ENCODE measurements around the gene CEMIP.

The CEMIP gene

DNA sequence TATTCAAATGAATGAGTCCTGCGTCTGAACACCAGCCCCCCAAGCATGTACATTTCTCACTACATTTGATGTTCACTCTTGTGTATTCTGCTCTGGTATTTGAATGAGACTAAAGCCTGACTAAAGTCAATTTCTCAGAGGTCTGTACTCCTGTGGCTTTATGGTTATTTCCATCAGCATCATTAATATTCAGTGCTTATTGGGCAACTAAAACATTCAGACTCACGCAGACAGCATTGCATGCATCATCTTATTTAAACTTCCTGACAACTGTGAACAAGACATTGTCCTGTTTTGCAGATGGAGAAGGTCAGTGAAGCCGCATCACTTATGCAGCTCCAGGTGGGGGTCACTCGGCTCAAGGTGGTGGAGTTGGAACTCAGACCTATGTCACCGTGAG, 11.1 kb downstream of the CEMIP start:
- DNase-seq (ENCODE audit: low read depth): no peak
- TF ChIP-seq, protein P1, sequence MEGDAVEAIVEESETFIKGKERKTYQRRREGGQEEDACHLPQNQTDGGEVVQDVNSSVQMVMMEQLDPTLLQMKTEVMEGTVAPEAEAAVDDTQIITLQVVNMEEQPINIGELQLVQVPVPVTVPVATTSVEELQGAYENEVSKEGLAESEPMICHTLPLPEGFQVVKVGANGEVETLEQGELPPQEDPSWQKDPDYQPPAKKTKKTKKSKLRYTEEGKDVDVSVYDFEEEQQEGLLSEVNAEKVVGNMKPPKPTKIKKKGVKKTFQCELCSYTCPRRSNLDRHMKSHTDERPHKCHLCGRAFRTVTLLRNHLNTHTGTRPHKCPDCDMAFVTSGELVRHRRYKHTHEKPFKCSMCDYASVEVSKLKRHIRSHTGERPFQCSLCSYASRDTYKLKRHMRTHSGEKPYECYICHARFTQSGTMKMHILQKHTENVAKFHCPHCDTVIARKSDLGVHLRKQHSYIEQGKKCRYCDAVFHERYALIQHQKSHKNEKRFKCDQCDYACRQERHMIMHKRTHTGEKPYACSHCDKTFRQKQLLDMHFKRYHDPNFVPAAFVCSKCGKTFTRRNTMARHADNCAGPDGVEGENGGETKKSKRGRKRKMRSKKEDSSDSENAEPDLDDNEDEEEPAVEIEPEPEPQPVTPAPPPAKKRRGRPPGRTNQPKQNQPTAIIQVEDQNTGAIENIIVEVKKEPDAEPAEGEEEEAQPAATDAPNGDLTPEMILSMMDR (IDR thresholded peaks at IDR 0.05; ENCODE audit: low read length, missing control alignments): no peak
- no peak overlapping the region for H3K4me3 ChIP-seq (replicated peaks; ENCODE audit: low read depth, low read length)

DNA sequence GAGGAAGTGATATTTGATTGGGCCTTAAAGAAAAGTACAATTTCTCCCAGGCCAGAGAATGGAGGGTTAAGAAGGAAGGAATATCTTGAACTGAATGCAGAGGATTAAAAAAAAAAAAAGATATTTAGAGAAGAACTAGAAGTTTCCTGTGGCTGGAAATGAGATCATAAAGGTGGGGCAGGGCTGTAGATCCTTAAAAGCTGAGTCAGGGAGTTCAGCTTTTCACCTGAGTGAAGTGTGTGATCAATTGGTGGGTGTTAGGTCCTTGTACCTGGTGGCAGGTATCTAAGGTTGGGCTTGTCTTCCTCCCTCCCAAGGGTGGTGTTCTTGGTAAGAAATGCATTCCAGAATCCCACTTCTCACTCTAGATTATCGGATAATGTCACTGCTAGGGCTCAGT, 11.8 kb downstream of the CEMIP start:
- H3K4me3 ChIP-seq (replicated peaks; ENCODE audit: low read depth, low read length): no peak overlapping the region
- DNase-seq (ENCODE audit: low read depth): no peak
- TF ChIP-seq, protein P1 (IDR thresholded peaks at IDR 0.05; ENCODE audit: low read length, missing control alignments): no peak

DNA sequence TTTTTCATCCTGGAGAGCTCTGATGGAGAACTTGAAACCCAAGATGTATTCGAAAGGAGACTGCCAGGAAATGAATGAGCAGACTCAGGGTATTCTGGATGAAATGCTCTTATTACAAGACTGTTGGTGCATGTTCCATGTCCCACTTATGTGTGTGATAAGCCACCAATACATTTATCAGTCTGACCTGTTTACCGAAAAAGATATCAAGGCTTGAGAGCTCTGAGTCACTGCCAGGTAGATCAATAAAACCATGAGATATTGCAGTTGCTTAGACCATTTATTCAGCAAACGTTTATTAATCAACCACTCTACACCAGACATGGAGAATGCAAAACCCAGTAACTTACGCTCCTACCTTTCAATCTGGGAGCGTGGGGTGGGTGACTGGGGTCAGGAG, 17.2 kb downstream of the CEMIP start:
- no peak overlapping the region for H3K4me3 ChIP-seq (replicated peaks; ENCODE audit: low read depth, low read length)
- TF ChIP-seq, protein P1 (IDR thresholded peaks at IDR 0.05; ENCODE audit: low read length, missing control alignments): no peak
- DNase-seq (ENCODE audit: low read depth): no peak

DNA sequence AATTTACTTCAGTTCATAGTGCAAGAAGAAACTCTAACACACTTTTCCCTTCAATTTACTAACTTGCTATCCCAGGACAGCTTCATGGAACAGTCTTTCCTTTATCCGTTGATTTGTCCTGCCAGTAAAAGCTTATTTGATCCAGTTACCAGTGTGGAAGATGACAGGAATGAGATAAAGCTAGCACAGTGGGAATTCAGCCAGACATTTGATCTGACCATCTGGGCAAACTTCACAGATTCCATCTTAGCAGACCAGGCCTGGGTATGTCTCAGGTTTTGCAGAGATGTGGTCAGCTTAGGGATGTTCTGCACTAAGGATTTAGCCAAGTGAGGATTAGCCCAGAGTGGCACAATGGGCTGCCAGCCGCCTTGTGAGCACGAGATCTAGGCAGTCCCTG, 19.7 kb downstream of the CEMIP start:
- no peak for DNase-seq (ENCODE audit: low read depth)
- H3K4me3 ChIP-seq (replicated peaks; ENCODE audit: low read depth, low read length): no peak overlapping the region
- TF ChIP-seq, protein P1 (IDR thresholded peaks at IDR 0.05; ENCODE audit: low read length, missing control alignments): no peak

DNA sequence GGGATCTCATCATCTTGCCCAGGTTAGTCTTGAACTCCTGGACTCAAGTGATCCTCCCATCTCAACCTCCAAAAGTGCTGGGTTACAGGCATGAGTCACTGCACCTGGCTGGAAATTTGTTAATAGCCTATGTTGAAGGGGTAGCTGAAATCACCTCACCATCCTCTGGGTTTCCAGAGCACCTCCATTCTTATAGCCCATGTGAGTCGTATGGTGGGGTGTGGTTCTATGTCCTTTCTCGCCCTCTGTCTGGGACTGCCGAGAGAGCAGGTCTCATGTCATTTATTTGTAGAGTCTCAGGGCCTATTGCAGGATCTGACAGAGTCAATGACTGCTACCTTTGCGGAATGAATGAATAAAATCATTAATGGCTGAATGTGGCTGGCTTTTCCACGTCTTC, 20.9 kb downstream of the CEMIP start:
- TF ChIP-seq, protein P1 (IDR thresholded peaks at IDR 0.05; ENCODE audit: low read length, missing control alignments): no peak
- H3K4me3 ChIP-seq (replicated peaks; ENCODE audit: low read depth, low read length): no peak overlapping the region
- DNase-seq (ENCODE audit: low read depth): no peak

DNA sequence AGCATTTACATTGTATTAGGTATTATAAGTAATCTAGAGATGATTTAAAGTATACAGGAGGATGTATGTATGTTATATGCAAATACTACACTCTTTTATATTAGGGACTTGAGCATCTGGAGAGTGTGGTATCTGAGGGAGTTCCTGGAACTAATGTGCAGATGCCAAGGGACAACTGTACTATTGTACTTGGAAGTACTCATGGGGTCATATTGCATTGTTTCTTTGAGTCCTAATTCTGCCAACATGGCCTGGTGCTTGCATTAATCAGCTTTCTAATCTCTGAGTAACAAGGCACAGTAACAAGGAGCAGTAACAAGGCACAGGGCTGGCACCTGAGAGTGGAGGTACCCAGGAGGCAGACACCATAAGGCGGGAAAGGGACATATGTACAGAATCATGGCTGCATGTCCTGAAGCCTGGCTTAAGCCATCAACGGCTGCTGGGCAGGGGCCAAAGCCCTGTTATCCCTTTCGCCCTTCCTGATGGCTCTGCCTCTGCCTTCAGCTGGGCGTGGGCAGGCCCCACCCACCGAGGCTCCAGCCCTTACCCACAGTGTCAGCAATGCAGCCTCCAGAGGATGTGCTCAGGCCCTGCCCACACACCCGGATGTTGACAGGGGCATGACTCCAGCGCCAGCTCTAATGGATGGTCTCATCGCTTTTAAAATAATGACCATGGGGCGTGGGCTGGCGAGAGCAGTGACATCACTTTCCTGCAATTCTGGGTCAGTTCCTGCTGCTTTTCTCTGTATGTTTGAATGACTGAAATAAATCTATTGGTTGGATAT, 22.9 kb downstream of the CEMIP start:
- TF ChIP-seq, protein P1 (IDR thresholded peaks at IDR 0.05; ENCODE audit: low read length, missing control alignments): no peak
- DNase-seq (ENCODE audit: low read depth): peak; percentile 17
- no peak overlapping the region for H3K4me3 ChIP-seq (replicated peaks; ENCODE audit: low read depth, low read length)
